Endothelial cell (in vitro differentiated cells): ENCODE measurements around the gene TRAK1. TPM values are rescaled to one million over a fixed set of nuclear protein-coding genes. Genes with fewer than 3 reads are reported as not detected.

Source experiments
- DNase-seq: peaks from one replicate; pipeline ENCODE4 v3.0.0; 2021; ENCODE audit warnings: low spot score
- H3K27ac Mint-ChIP-seq: one replicate; pipeline ENCODE4 v1.8.0; 2021; ENCODE audit warnings: mixed read lengths, inconsistent platforms; ENCODE audit not compliant: unreplicated experiment
- H3K27me3 Mint-ChIP-seq: one replicate; pipeline ENCODE4 v1.8.0; 2021; ENCODE audit warnings: mild to moderate bottlenecking, moderate library complexity, mixed read lengths, inconsistent platforms; ENCODE audit not compliant: unreplicated experiment
- H3K36me3 Mint-ChIP-seq: one replicate; pipeline ENCODE4 v1.8.0; 2021; ENCODE audit warnings: mild to moderate bottlenecking, low read depth, mixed read lengths, inconsistent platforms; ENCODE audit not compliant: unreplicated experiment
- H3K4me1 Mint-ChIP-seq: one replicate; pipeline ENCODE4 v1.8.0; 2021; ENCODE audit warnings: mild to moderate bottlenecking, mixed read lengths, inconsistent platforms; ENCODE audit not compliant: unreplicated experiment
- H3K4me3 Mint-ChIP-seq: one replicate; pipeline ENCODE4 v1.8.0; 2021; ENCODE audit warnings: mild to moderate bottlenecking, mixed read lengths, inconsistent platforms; ENCODE audit not compliant: unreplicated experiment
- H3K9me3 Mint-ChIP-seq: one replicate; pipeline ENCODE4 v1.8.0; 2021; ENCODE audit warnings: mixed read lengths, inconsistent platforms; ENCODE audit not compliant: unreplicated experiment
- CTCF ChIP-seq: fragments of 200-600 bp; sonication (generic); IDR thresholded peaks from one replicate; pipeline ENCODE4 v1.5.0; 2021; ENCODE audit warnings: antibody characterized with exemption; ENCODE audit not compliant: unreplicated experiment
- total RNA-seq: library from RNA; stranded (reverse); fragmentation: NEBNext Ultra II Directional; extraction: Animal tissue kit (Norgen Biotek cat#: 25700); gene quantifications from one replicate; pipeline ENCODE4 v1.2.1, GENCODE V29; 2021; ENCODE audit not compliant: unreplicated experiment

TRAK1 gene
- total RNA-seq, 1 donor from 2014 or later = 48.2 TPM

GRCh38 chr3:42070089-42070488, 21.1 kb upstream of the TRAK1 start:
- Mint-ChIP-seq H3K36me3 (no peaks in the 10 kb centered on the region), H3K4me1 (peaks cover 35% of the 10 kb centered on the region), H3K27ac (no peak overlapping the region), H3K9me3 (no peaks in the 10 kb centered on the region), H3K27me3 (peaks cover 2% of the 10 kb centered on the region), H3K4me3 (no peak overlapping the region)
- DNase-seq = no peak
- TF ChIP-seq CTCF = no peak

DNA sequence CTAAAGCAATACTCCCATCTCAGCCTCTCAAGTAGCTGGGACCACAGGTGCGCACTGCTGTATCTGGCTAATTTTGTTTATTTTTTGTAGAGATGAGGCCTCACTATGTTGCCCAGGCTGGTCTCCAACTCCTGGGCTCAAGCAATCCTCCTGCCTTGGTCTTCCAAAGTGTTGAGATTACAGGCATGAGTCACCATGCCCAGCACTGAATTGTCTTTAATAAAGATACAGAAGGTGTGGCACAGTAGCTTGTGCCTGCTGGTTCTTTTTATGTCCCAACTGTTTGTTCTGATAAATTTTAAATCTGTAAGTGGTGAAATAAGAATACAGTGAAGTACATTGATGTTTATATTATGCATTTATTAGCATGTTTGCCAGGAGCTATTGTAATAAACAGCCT, 20.6 kb upstream of the TRAK1 start:
- no peak overlapping the region for H3K27ac Mint-ChIP-seq
- no peak overlapping the region for H3K4me3 Mint-ChIP-seq
- no peak for TF ChIP-seq CTCF

DNA sequence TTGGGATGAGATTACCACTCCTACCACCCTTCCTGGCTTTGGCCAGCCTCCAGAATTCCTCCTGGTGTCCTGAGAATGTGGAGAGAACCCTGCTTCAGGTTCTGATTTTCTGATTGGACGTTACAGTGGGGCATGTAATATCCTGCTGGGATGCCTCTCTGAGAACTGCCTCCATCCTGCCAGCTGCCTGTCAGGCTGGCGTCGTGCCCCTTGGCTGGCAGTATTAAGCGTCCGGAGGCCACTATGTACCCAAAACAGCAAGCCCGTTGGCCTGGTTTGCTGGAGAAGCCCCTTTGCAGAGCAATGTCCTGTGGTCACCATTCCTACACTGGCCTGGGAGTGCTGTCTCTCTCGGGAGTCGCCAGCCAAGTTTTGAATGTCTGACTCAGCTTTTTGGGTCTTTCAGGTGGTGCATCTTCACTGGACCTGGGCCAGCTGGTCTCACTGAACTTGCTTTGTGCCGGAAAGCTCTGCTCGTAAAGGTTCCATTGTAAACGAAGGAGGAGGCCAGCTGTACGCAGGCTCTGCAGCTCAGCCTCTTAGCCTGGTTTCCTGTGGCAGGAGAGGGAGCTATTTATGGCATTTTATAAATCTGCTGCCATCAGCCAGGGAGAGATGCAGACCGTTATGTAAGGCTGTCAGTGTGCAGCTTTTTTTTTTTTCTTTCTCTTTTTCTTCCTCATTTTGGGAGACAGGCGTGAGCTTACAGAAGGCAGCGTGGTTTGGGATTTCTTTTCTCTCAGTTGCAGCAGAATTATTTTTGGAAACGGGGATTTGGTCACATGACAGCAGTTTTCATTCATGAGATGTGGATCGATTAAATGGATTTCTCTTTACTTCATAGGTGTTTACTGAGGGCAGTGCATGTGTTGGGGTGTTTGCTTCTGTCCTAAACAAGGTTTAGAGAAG, 19.0 kb upstream of the TRAK1 start:
- TF ChIP-seq CTCF = no peak
- Mint-ChIP-seq H3K27me3 (peaks cover 2% of the 10 kb centered on the region), H3K9me3 (no peaks in the 10 kb centered on the region), H3K4me3 (no peak overlapping the region), H3K36me3 (no peaks in the 10 kb centered on the region), H3K4me1 (peaks cover 25% of the 10 kb centered on the region), H3K27ac (peak overlapping the region; percentile 83)
- no peak for DNase-seq

More for the DNA sequence above, 20.6 kb upstream of the TRAK1 start:
- no peaks in the 10 kb centered on the region for H3K9me3 Mint-ChIP-seq
- no peak for DNase-seq
- H3K27me3 Mint-ChIP-seq = peaks cover 2% of the 10 kb centered on the region
- no peaks in the 10 kb centered on the region for H3K36me3 Mint-ChIP-seq
- peaks cover 35% of the 10 kb centered on the region for H3K4me1 Mint-ChIP-seq

- DNase-seq = no peak
- peaks cover 2% of the 10 kb centered on the region for H3K27me3 Mint-ChIP-seq
- H3K4me3 Mint-ChIP-seq = no peak overlapping the region
- H3K9me3 Mint-ChIP-seq = no peaks in the 10 kb centered on the region
- H3K27ac Mint-ChIP-seq = peak overlapping the region; percentile 83
- no peaks in the 10 kb centered on the region for H3K36me3 Mint-ChIP-seq
- peaks cover 17% of the 10 kb centered on the region for H3K4me1 Mint-ChIP-seq
- no peak for TF ChIP-seq CTCF
Observed at GRCh38 chr3:42072831-42073301, 18.3 kb upstream of the TRAK1 start.

- Mint-ChIP-seq H3K4me3 (no peak overlapping the region), H3K36me3 (peaks cover 3% of the 10 kb centered on the region), H3K27ac (no peak overlapping the region), H3K4me1 (peaks cover 11% of the 10 kb centered on the region), H3K9me3 (no peaks in the 10 kb centered on the region), H3K27me3 (peaks cover 2% of the 10 kb centered on the region)
- no peak for DNase-seq
- no peak for TF ChIP-seq CTCF
Observed at GRCh38 chr3:42077785-42078184, 13.4 kb upstream of the TRAK1 start.
